GM18520 (cell line): Measurements from ENCODE around the gene ZSCAN22.
"Not testable (repeated sequence)": the region's sequence is repeated elsewhere in the genome, so short reads cannot be mapped to it uniquely, and the experiment has no call there.

ENCODE experiments used
- ATAC-seq: cut with Tn5 transposase; IDR thresholded peaks from one replicate; pipeline ENCODE4 v1.9.1; 2021; ENCODE audit not compliant: unreplicated experiment

The ZSCAN22 gene

DNA sequence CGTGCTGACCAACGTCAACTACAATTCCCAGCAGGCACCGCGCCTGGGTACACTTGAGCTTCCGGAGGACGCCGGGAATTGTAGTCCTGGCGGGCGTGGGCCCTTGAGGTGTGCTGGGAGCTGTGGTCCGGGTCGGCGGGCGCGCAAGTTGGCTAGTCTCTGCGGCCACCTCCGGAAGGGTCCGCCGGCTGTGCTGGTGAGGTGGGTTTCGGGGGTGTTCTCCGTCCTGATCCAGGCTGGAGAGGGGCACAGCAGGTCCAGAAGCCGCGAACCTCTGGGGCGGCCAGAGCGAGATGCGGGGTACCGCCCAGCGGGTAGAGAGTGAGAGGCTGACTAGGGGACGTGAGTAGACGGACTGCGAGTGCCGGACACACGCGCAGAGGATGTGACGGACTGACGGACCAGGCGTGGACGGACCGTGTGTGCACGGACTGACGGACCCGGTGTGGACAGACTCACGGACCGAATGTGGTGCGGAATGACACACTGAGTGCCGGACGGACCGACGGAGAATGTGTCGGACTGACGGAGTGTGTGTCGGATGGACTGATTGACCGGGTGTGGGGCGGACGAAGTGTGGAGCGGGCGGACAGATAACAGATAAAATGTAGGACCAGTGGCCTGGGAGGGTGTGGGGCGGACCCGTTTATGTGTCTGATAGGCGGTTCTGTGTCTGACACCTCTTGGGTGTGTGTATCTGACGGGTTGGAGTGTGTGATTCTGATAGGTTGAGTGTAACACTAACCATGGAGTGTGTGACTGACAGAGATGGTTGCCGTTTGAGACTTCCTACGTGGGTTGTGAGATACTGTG, at the start of gene ZSCAN22:
ZSCAN22 (plus strand) TSS at position 81 of the 813 bp plus-strand sequence. CDS start 7,809 bp downstream, outside the sequence.
- ATAC-seq = peak; percentile 74

DNA sequence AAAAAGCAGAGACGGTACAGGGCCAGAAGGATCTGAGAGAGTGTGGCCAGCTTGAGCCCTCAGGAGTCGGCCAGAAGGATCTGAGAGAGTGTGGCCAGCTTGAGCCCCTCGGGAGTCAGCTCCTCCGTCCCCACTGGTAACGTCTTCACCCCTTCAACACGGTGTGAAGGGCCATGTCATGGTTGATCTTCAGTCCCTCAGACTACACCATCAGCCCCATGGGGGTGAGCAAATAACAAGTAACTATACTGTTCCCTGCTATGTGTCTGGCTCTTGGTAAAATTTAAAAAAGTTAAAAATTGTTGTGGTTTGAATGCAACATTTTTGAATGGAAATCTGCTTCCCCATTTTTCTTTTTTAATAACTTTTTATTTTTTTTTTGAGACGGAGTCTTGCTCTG, 49.6 kb upstream of the ZSCAN22 start:
- no peak for ATAC-seq

DNA sequence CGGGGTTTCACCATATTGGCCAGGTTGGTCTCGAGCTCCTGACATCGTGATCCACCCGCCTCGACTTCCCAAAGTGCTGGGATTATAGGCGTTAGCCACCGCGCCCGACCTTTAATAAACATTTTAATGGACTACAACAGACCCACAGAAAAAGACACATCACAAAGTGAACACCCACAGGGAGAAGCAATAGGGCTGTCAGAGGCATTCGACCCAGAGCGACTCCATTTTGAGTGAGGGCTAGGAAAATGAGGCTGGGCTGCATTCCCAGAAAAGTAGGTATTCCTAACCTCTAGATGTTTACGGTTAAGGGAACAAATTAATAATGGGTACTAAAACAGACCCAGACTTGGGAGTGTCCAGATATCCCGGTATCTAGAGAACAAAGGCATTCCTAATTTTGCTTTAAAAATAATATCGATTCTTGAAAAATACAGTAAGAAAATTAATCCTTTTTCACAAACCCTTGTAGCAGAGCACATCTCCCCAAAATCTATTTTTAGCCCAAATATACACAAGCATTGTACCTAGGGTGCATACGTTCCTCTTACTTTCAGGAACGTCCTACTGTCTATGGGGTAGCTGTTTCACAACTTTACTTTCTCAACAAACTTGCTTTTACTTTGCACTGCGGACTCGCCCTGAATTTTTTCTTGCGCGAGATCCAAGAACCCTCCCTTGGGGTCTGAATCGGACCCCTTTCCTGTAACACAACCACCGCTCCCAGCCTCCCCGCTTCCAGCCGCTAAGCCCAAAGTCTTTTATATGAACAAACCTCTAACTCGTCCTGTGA, 48.9 kb upstream of the ZSCAN22 start:
- ATAC-seq = no peak

DNA sequence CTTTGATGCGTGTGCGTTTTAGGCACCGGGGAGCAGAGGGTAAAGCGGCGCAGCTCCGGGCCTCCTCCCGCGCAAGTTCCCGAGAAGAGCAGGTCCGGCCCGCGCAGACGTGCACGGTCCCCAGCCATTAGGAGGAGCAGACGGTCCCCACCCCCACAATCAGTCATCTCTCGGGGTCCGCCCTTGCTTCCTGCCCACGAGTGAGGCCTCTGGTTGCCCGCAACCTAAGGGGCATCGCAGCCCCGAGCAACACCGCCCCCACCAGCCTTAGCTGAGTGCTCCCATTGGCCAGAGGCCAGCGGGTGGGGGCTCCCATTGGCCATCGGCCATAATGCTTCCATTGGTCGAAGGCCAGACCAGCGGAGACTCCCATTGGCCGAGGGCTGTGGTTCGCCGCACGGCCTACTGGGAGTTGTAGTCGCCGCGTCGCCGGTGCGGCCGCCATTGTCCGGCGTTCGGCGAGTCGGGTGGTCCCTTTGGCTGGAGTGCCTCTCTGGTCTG, 48.2 kb upstream of the ZSCAN22 start, which contains the start of gene ZNF8:
ZNF8 (plus strand) TSS at position 415 of the 501 bp plus-strand sequence. CDS start 127 bp downstream, outside the sequence.
- ATAC-seq = peak; percentile 98

DNA sequence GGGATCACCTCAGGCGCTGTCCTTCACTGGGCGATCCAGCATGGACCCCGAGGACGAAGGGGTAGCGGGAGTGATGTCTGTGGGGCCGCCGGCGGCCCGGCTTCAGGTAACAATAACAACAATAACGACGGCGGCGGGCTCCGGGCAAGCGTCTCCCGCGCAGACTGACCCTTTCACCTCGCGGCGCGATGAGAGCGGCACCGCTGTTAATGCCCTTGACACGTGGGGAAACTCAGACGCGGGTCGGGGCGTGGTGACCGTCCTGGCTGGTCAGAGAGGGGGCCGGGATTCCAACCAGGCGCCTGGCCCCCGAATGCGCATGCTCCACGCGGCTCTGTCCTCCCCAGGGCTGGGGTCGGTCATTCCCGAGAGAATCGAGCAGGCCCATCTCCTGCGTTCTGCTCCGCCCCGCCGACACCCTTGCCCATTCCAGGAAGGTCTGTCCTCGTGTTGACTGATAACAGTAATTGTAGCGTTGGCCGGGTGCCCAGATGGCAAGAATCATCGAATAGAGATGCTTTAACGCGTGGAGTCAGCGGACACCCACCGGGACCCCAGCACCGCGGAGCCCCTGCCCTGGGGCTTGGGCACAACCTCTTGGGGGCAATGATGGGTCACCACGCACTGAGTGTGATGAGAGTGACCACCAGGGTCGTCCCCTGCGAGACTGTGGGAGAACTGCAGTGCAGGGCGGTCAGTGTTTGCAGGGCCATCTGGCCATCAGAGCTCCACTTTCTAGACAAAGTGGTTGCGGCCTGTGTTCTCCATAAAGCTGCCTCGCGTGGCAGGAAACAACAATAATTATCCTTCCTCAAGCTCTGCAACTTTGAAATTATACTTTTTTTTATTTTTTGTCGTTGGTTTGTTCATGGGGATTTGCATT, 47.5 kb upstream of the ZSCAN22 start:
- no peak for ATAC-seq

DNA sequence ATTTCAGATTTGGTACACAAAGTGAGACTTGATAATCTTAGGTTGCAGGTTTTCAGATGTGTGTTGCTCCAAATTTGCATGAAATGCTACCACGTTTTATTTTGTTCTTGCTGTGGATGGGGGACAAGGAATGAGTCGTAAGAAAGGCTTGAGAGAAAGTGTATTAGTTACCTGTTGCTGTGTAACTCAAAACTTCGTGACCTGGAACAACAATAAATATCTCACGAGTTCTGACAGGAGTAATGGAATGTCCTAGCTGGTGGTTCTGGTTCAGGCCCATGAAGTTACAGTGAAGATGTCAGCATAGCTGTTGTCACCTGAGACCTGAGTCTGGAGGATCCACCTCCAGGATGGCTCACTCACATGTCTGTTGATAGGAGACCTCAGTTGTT, 46.9 kb upstream of the ZSCAN22 start:
- no peak for ATAC-seq

DNA sequence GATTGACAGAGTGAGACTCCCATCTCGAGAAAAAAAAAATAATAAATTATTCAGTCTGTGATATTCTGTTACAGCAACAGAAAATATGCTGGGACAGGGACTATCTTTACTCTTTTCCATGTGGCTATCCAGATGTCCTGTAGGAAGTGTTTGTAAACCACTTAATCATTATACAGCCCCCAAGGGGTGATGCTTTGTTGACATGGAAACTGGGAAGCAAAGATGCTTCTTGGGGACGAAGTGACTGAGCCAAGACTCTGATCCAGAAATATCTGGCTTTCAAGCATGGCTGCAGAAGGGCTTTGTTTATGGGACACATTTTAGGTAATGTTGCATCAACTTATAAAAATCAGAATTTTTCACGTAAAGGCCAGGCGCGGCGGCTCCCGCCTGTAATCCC, 42.6 kb upstream of the ZSCAN22 start:
- no peak for ATAC-seq

DNA sequence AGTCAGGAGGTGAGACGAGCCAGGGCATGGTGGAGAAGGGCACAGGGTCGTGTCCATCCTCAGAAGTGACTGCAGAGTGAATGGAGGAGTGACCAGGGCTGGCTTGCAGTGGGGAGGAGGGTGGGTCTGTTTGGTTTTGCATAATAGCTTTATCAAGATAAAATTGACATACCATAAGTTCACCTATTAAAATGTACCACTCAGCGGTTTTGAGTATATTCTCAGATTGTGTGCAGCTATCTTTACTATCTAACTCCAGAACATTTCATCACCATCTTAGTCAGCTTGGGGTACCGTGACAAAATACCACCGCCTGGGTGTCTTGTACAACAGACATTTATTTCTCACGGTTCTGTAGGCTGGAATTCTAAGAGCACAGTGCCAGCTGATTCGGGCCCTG, 34.9 kb upstream of the ZSCAN22 start:
- ATAC-seq = no peak

DNA sequence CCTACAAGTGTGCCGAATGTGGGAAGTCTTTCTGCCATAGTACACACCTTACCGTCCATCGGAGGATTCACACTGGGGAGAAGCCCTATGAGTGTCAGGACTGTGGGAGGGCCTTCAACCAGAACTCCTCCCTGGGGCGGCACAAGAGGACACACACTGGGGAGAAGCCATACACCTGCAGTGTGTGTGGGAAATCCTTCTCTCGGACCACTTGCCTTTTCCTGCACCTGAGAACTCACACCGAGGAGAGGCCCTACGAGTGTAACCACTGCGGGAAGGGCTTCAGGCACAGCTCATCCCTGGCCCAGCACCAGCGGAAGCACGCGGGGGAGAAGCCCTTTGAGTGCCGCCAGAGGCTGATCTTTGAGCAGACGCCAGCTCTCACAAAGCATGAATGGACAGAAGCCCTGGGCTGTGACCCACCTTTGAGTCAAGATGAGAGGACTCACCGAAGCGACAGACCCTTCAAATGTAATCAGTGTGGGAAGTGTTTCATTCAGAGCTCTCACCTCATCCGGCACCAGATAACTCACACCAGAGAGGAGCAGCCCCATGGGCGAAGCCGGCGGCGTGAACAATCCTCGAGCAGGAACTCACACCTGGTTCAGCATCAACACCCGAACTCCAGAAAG, 31.9 kb upstream of the ZSCAN22 start:
- no peak for ATAC-seq

DNA sequence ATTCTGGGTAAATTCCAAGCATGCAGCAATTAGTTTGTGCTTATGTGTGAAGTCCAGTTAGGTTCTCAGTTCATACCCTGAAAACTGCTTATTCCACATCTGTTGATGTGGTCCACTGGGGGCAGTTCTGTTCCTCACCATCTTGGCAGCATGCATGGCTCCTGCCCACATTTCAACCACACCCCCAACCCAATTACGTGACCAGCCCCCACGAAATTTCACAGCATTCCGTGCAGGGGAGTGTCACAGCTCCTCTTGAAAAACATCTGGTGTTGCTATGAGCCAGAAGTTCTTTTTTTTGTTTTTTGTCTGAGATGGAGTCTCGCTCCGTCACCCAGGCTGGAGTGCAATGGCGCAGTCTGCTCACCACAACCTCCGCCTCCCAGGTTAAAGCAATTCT, 30.7 kb upstream of the ZSCAN22 start:
- no peak for ATAC-seq

DNA sequence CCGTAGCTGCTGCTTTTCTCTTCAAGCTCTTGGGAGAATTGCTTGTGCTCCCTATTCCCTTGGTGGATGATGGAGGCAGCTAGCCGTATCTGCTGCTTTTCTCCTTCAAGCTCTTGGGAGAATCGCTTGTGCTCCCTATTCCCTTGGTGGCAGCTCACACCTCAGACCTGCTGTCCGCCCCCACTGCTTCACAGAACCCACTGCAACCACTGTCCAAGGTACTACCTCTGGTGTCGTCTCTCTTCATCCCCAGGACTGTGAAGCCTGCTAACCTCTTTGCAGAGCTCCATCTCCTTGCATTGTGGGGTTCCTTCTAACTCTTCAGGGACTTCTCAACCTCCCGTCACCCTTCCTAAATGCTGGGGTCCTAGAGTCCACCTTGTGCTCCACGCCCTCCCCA, 26.2 kb upstream of the ZSCAN22 start:
- ATAC-seq = no peak

DNA sequence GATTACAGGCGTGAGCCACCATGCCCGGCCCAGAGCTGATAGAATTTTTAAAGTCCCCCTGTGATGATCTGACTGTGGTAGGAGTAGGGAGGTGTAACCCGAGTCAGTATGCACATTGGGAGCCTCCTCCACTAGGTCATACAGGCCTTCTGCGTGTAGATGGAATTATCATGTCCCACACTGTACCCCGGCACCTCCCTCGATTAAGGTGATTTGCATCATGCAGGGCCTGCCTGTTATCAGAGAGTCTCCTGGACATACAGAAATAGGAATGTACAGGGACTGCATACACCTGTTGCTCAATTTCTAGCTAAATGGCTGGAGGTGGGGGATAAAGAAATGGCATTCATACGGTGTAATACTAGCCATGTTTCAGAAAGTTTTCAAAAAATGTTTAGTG, 22.5 kb upstream of the ZSCAN22 start:
- no peak for ATAC-seq

DNA sequence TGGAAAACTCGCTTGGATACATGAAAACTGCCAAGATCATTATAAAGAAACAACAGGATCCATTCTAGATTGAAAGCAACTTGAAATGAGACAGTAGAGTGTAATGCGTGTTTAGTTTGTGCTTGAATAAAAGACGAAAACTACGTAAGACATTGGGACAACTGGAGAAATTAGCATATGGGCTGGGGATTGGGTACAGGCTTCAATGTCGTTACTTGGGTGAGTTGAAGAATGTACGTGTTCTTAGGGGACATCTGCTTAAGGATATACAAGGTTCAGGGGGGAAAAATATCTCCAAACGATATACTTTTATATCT, 22.1 kb upstream of the ZSCAN22 start:
- no peak for ATAC-seq

DNA sequence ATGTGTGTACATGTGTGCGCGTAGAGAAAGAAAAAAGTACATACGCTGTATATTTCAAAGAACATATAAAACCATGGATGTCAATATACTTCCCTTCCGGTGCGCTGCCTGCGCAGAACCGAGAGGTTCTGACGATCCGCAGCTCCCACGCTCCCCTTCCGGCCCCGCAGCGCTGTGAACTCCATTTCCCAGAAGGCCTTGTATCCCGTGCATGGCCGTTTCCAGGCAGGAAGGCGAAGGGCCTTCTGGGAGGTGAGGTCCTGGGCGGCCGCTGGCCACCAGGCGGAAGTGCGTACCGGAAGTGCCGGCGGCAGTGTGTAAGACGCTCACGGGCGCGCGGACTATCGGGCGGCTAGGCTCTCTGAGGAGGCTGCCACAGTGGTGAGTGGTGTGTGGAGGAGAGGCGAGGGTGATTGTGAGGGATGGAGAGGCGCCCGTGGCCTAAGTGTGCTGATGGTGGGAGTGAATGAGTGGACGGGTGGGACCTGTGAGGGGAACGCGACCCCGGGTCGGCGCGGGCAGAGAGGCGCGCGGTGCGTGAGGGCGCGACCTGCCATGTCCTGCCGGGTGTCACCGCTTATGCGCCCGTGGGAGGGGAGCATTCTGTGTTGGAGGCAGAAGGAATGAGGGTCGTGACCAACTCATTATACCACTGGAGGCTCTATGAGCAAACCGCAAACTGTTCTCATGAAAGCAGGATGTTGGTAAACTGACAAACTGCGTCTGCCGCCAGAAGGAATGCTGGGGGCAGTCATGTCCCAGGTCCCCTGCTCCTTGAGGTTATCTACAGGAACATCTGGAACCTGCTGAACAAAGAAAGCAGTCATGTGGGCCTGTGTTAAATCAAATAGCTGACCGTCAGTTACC, 21.5 kb upstream of the ZSCAN22 start, which contains the start of gene ERVK3-1:
ERVK3-1 (plus strand) TSS at position 313 of the 867 bp plus-strand sequence. CDS start 6,792 bp downstream, outside the sequence.
- ATAC-seq = peak; percentile 93

DNA sequence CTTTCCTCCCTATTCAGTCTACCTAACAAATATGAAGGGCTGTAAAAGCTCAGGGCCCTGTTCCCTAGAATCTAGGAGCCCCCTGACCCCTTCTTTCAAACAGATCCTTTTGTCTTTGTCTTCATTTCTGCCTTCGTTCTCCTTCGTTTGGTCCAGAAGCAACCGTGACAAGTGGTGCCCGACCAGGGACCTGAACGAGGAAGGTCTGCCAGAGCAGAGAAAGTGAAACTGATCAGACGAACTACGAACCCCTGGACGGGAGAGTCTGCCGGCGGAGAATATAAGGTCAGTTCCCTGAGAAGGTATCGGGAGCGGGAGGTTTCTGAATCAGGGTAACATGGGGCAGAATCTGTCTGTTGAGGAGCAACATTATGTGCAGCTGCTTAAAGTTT, 20.9 kb upstream of the ZSCAN22 start:
- ATAC-seq = no peak

DNA sequence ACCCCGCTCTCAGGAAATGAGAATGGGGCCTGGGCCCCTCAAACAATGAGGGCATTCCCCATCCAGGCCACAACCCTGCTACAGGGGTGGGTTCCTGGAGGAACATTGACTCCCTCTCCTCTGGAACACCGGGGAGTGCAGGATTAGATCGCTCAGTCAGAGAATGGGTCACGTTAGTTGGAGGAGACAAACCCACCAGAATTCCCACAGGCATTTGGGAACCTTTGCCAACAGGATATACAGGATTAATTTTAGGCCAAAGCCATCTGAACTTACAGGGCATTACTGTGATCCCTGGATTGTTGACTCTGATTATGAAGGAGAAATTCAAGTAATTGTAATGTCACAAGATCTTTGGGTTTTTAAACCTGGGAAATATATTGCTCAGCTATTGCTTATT, 19.1 kb upstream of the ZSCAN22 start:
- no peak for ATAC-seq

DNA sequence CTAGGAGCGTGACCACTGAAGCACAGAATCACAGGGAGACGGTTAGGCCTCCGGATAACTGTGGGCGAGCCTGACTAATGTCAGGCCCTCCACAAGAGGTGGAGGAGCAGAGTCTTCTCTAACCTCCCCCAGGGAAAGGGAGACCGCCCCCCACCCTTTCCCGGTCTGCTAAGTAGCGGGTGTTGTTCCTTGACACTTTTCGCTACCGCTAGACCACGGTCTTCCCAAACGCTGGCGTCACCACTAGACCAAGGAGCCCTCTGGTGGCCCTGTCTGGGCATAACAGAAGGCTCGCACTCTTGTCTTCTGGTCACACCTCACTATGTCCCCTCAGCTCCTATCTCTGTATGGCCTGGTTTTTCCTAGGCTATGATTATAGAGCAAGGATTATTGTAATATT, 16.1 kb upstream of the ZSCAN22 start:
- ATAC-seq = not testable (repeated sequence)

DNA sequence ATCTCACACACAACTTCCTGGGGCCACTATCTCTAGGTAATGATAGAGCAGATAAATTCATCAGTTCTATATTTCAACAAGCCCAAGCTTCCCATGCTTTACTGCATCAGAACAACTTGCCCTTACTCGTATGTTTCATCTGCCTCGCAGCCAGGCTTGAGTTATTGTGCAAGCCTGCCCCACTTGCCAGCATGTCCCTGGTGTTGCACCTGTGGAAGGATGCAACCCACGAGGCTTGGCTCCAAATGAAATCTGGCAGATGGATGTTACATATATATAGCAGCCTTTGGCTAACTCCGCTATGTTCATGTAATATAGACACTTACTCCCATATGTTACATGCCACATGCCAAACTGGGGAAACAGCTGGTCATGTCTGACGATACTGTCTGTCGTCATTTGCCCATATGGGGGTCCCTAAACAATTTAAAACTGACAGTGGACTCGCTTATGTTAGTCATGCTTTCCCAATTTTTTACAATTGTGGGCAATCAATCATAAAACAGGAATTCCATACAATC, 15.4 kb upstream of the ZSCAN22 start:
- no peak for ATAC-seq

DNA sequence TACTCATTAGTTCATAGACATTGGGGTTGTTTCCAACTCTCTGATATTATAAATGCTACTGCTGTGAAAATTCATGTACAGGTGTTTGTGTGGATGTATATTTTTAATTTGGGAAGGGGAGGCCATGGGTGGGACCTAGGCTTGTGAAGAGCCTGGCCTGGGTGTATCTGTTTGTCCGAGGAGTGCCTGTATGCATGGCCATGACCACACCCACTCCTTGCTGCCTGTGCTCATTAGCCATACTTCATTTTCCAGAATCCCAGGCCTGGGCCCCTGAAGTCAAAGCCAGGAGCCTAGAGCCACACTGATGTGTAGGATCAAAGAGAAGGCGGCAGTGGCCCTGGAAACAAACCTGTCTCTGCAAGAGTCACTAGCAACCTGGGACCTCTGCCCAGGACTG, 11.2 kb upstream of the ZSCAN22 start:
- no peak for ATAC-seq
